Hindlimb muscle (tissue), 1 donor: ENCODE results near the gene SFXN2. TPM values are rescaled to one million over a fixed set of nuclear protein-coding genes. Genes with fewer than 3 reads are reported as not detected.
"Not testable (repeated sequence)": the region's sequence is repeated elsewhere in the genome, so short reads cannot be mapped to it uniquely, and the experiment has no call there.

ENCODE experiments used
- DNase-seq: peaks from one replicate; pipeline ENCODE4 v3.0.0-alpha.2; 2013
- polyA plus RNA-seq: library from polyadenylated mRNA; unstranded; fragments of 120-200 nt; gene quantifications from one replicate; pipeline ENCODE4 v1.2.1, GENCODE V29; 2013; ENCODE audit not compliant: insufficient read length

Gene SFXN2
- polyA plus RNA-seq, 1 donor: 7.5 TPM

- DNase-seq: no peak
These were observed 39.3 kb downstream of the SFXN2 start for GRCh38 chr10:102753718-102754117.

DNA sequence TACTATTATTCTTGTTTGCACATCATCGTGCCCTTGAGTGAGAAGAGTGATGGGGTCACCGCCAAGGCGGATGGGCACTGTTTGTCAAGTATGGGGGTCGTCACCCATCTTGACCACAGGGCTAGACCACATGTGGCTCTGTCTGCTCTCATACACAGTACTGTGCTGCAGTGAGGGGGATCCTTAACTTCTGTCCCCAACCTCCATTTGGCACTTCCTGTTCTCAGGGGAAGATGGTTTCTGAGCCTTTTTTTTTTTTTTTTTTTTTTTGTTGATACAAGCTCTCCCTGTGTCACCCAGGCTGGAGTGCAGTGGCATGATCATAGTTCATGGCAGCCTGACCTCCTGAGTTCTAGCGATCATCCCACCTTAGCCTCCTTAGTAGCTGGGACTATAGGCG lies 42.9 kb downstream of the SFXN2 start:
- DNase-seq: no peak

DNA sequence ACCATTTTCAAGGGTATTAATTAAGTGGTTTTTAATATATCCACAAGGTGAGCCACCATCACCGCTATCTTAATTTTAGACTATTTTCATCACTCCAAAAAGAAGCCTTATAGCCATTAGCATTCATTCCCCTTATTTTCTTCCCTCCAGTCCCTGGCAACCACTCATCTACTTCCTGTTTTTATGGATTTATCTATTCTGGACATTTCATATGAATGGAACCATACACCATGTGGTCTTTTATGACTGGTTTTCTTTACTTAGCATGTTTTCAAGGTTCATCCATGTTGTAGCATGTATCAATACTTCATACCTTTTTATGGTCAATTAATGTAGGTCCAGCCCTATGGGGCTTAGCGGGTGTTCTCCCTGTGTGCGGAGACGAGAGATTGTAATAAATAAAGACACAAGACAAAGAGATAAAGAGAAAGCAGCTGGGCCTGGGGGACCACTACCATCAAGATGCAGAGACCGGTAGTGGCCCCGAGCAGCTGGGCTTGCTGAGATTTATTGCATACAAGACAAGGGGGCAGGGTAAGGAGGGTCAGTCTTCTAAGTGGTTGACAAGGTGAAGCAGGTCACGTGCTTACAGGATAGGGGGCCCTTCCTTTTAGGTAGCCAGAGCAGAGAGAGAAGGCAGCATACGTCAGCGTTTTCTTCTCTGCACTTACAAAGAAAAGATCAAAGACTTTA lies 44.0 kb downstream of the SFXN2 start:
- DNase-seq: no peak

- DNase-seq: not testable (repeated sequence)
These were observed 44.5 kb downstream of the SFXN2 start for GRCh38 chr10:102758933-102759262.

GRCh38 chr10:102759497-102760210 lies 45.2 kb downstream of the SFXN2 start:
- DNase-seq: no peak

DNA sequence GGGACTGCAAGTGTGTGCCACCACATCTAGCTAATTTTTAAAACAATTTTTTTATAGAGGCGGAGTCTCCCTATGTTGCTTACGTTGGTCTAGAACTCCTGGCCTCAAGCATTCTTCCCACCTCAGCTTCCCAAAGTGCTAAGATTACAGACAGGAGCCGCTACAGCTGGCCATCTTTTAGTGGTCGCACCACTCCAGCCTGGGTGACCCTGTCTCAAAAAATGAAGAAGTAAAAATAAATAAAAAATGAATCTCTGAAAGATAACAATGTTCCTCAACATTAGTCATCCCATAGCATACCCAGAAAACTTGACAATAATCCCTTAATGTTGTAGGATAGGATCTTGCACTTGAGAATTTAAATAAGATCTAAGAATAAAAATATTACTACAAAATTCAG lies 47.5 kb downstream of the SFXN2 start:
- no peak for DNase-seq

DNA sequence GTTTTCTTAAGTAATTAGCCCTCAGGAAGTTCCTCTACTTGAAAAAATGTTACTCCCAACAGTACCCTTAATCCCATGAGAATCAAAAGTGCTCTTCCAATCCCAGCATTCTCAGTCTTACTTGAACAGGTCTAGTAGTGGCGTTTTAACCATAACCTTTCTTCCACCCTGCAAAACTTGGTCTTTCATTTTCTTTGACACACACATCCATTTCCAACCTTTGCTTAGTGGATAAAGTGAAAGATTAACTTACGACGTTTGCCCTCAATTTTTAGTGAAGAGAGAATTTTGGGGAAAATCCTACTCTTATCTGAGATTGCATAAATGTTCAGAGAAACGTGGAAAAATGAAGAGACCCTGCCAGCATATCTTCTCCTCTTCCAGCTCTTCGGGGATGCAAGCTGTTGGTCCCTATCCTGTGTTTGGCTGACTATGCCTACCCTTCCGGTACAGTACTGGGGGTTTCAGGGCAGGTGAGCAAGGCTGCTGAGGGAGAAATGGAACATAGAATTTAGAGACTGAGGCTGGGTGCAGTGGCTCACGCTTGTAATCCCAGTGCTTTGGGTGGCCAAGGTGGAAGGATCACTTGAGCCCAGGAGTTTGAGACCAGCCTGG lies 48.1 kb downstream of the SFXN2 start:
- DNase-seq: no peak

GRCh38 chr10:102763037-102763607 lies 48.7 kb downstream of the SFXN2 start:
- no peak for DNase-seq

DNA sequence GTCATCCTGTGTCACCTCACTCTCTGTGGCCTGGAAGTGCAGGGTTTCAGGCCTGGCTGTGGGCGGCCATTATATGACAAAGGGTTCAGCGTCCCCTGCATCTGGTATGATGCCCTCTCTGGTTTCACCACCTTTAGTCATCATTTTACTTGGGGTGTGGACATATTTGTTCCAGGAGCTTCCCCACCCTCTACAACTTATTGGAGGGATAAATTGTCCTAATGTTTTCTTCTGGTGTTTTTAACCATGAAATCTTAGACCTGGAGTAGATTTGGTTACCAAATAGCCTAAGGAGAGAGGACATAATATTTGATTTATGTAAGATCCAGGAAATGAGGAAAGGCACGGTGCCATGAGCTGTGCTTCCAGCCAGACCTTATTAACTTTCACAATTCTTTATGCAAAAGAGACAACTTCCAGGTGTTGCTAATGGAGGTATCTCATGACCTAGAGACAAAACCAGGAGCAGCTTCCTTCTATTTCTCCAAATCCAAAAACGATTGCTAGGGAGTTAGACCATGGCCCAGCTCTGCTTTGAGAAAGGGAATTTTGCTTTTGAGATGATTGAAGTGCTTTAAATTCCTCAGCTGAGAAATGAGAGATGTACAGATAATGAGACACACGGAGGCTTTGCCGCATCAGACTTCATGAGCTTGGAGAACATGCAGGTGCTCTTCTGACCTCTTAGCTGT lies 50.2 kb downstream of the SFXN2 start:
- DNase-seq: no peak

- DNase-seq: no peak
These were observed 50.9 kb downstream of the SFXN2 start for GRCh38 chr10:102765336-102765735.

DNA sequence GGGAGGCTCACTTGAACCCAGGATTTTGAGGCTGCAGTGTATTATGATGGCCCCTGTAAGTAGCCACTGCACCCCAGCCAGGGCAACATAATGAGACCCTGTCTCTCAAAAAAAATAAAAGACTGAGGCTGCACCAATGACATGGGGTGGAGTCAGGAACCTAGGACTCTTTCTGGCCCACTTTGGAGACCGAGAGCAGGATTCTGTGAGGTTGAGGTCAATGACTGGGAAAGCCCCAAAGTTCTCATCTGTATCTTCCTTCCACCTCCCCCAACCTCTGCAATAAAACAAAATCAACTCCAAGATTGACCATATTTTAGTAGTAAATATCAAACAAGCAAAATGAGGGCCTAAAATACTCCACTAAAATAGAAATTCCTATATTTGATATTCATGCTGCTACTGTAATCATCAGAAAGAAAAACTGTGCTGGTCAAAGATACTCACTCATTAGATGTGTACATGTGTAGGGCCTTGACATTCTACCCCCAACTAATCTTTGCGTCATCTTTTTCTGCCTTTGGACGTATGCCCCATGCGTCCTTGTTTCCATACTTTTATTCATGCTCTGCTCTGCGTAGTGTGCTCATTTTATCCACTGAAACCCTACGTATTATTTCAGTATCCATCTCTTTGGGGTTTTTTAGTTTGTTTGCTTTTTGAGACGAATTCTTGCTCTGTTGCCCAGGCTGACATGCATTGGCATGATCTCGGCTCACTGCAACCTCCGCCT lies 53.2 kb downstream of the SFXN2 start:
- DNase-seq: no peak

DNA sequence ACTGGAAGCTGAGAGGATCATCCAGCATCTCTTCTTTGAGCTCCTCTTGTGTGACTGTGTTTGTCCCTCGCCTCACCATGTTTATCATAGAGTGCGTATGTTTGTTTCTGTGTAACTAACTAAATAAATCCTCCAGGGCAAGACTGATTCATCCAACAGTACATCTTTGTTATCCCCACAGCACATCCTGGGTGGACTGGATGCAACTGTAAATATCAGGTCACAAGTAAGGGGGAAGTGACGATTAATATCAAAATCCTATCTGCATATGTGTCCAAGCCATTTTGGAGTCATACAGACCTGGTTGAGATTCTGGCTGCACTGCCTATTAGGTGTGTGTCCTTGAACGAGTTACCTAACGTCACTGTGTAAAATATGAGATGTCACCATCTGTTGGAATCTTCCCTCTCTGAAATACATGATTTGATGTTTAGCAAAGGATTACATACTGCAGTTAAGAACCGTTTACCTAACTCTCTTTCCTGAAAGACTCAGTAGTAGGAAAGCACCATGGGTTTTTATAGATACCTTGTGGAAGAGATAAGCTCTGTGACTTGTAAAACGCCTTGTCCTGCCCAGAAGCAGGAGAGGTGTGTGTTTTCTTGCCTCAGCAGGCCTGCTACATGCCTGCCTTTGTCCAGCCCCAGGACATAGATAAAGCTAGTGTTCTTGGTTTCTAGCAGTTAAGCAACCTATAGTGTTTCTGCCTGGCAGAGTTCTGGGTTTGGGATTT lies 55.1 kb downstream of the SFXN2 start:
- no peak for DNase-seq

- no peak for DNase-seq
These were observed 55.7 kb downstream of the SFXN2 start for GRCh38 chr10:102770108-102770482.

DNA sequence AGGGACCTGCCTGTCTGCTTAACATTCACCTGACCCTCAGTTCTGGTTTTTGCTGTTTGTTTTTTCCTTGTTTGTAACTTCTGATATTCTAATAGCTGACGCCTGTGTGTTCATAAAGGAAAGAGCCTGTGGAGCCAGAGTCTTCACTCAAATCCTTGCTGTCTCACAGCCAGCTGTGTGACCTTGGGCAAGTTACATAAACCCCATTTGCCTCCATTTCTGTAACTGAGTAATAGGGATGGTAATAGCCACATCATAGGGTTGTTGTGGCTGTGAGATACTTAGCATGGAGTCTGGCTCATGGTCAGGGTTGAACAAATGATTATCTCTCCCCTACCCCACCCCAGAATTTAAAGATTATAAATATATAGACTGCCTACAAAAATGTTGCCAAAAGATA lies 56.4 kb downstream of the SFXN2 start:
- DNase-seq: no peak

DNA sequence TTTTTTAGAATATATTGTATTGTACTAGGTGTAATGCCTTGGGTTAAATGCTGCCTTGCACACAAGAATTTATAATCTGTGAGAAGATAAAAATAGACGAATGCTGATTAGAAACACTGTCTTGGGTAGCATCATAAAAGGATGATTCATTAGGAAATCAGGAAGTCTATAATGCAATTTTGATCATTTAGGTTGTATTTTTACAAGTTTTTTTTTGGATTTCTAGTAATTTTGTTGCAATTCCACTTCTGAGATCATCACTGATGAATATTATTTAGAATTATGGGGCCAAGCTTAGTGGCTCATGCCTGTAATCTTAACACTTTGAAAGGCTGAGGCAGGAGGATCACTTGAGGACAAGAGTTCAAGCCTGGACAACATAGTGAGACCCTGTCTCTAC lies 58.9 kb downstream of the SFXN2 start:
- DNase-seq: no peak

DNA sequence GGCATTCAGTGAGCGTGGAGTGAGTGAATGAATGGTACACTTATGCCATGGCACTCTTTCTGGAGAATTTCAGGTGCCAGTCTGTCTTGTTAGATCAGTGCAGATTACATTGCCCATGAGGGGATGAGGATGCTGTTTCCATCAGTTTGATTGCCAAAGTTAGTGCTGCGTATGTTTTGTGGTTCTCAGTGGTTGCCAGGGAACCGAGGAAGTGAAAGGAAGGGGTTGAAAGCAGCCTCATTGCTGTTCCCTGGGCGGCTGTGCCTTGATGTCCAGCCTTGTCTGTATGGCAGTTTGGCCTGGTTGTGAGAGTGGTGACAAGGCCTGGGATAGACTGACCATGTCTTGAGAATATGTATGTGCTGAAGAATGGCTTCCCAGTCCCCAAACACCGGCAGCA lies 59.5 kb downstream of the SFXN2 start:
- DNase-seq: peak; percentile 57

GRCh38 chr10:102775201-102775934 lies 60.9 kb downstream of the SFXN2 start:
- no peak for DNase-seq

DNA sequence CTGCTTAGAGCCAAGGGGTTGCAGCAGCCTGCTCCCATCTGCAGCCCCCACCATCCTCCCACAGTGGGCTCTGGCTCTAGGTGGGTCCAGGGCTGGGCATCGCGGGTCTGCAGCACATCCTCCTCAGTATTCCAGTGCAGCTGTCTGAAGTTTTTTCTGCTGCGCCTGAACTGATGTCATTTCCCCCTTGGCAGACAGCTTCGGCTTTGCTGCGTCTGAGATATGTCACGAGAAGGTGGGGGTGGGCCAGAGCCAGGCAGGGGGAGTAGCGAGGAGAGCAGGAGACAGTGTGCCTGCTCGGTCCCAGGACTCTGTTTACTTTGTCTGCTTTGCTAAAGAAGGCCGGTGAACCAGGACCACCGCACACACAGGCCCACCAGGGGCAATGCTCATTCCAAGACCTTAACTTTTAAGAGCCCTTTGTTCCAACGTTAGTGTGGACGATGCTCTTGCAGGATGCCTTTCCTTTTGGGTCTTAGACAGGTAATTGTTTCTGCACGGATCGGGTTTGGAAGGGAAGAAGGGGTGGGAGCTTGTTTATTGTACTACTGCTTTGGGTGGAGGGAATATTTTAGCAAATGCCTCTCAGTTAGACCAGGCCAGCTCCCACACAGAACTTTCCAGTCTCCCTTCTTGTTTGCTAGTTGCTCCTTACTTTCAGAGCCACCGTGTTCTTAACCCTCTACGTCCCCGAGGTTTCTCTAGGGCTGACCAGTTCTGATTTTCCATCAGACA lies 61.7 kb downstream of the SFXN2 start:
- DNase-seq: peak; percentile 94

- DNase-seq: peak; percentile 89
These were observed 62.5 kb downstream of the SFXN2 start for GRCh38 chr10:102776779-102777456.
